H9 (cell line): ENCODE data around the gene GRID2. TPM values are rescaled to one million over a fixed set of nuclear protein-coding genes. Genes with fewer than 3 reads are reported as not detected.

ENCODE experiments used
- DNase-seq: peaks from one replicate; pipeline ENCODE4 v3.0.0-alpha.2; 2017
- H2AFZ ChIP-seq: one replicate; pipeline ENCODE4 v1.6.1; 2013; ENCODE audit warnings: mild to moderate bottlenecking, low read length, control low read depth, moderate library complexity
- H2AK5ac ChIP-seq: 2 replicates; pipeline ENCODE4 v1.6.1; 2013; ENCODE audit warnings: low read length, control low read depth, mixed read lengths; ENCODE audit not compliant: insufficient read length
- H2BK120ac ChIP-seq: one replicate; pipeline ENCODE4 v1.6.1; 2013; ENCODE audit warnings: low read depth, mild to moderate bottlenecking, low read length, control low read depth, inconsistent platforms; ENCODE audit not compliant: poor library complexity, severe bottlenecking
- H2BK12ac ChIP-seq: 2 replicates; pipeline ENCODE4 v1.6.1; 2013; ENCODE audit warnings: low read length, control low read depth, mixed read lengths, low read depth; ENCODE audit not compliant: insufficient read length
- H2BK15ac ChIP-seq: 2 replicates; pipeline ENCODE4 v1.6.1; 2013; ENCODE audit warnings: low read depth, low read length, control low read depth
- H2BK20ac ChIP-seq: one replicate; pipeline ENCODE4 v1.6.1; 2013; ENCODE audit warnings: low read depth, mild to moderate bottlenecking, low read length, control low read depth, inconsistent platforms; ENCODE audit not compliant: poor library complexity, severe bottlenecking
- H2BK5ac ChIP-seq: 2 replicates; pipeline ENCODE4 v1.6.1; 2013; ENCODE audit warnings: low read length, control low read depth, mixed read lengths; ENCODE audit not compliant: insufficient read length
- H3K14ac ChIP-seq: 2 replicates; pipeline ENCODE4 v1.6.1; 2013; ENCODE audit warnings: low read length, control low read depth; ENCODE audit not compliant: insufficient read depth
- H3K18ac ChIP-seq: 2 replicates; pipeline ENCODE4 v1.6.1; 2013; ENCODE audit warnings: low read depth, mild to moderate bottlenecking, mixed read lengths, low read length, control low read depth; ENCODE audit not compliant: insufficient read length
- H3K23ac ChIP-seq: 2 replicates; pipeline ENCODE4 v1.6.1; 2013; ENCODE audit warnings: low read length, control low read depth, mixed read lengths, low read depth; ENCODE audit not compliant: insufficient read length
- H3K23me2 ChIP-seq: 2 replicates; pipeline ENCODE4 v1.6.1; 2013; ENCODE audit warnings: low read depth, mild to moderate bottlenecking, mixed read lengths, low read length, control low read depth; ENCODE audit not compliant: insufficient read length, poor library complexity, severe bottlenecking
- H3K27ac ChIP-seq: 2 replicates; pipeline ENCODE4 v1.5.1; 2013; ENCODE audit warnings: low read length, control low read depth, mixed read lengths, low read depth; ENCODE audit not compliant: insufficient read length
- H3K27me3 ChIP-seq: 2 replicates; pipeline ENCODE4 v1.6.1; 2013; ENCODE audit warnings: low read length, control low read depth, inconsistent platforms; ENCODE audit not compliant: insufficient read depth
- H3K4ac ChIP-seq: 2 replicates; pipeline ENCODE4 v1.6.1; 2013; ENCODE audit warnings: low read depth, mild to moderate bottlenecking, control low read depth, inconsistent platforms, low read length, moderate library complexity
- H3K4me1 ChIP-seq: 2 replicates; pipeline ENCODE4 v1.6.1; 2013; ENCODE audit warnings: low read length, control low read depth, inconsistent platforms; ENCODE audit not compliant: insufficient read depth
- H3K4me2 ChIP-seq: 2 replicates; pipeline ENCODE4 v1.6.1; 2013; ENCODE audit warnings: low read length, control low read depth, mixed read lengths; ENCODE audit not compliant: insufficient read length, insufficient read depth
- H3K56ac ChIP-seq: 2 replicates; pipeline ENCODE4 v1.6.1; 2013; ENCODE audit warnings: low read depth, mild to moderate bottlenecking, mixed read lengths, low read length, control low read depth; ENCODE audit not compliant: insufficient read length
- H3K79me1 ChIP-seq: 2 replicates; pipeline ENCODE4 v1.6.1; 2013; ENCODE audit warnings: low read depth, mild to moderate bottlenecking, moderate library complexity, low read length, control low read depth, inconsistent platforms; ENCODE audit not compliant: insufficient read depth, poor library complexity, severe bottlenecking
- H3K79me2 ChIP-seq: 2 replicates; pipeline ENCODE4 v1.6.1; 2013; ENCODE audit warnings: low read length, control low read depth, inconsistent platforms; ENCODE audit not compliant: insufficient read depth
- H3K9ac ChIP-seq: 2 replicates; pipeline ENCODE4 v1.6.1; 2013; ENCODE audit warnings: low read length, control low read depth, mixed read lengths; ENCODE audit not compliant: insufficient read length; ENCODE audit errors: extremely low read depth
- H3K9me3 ChIP-seq: one replicate; pipeline ENCODE4 v1.6.1; 2013; ENCODE audit warnings: low read depth, low read length, inconsistent platforms; ENCODE audit not compliant: control insufficient read depth
- H3T11ph ChIP-seq: one replicate; pipeline ENCODE4 v1.6.1; 2013; ENCODE audit warnings: mild to moderate bottlenecking, low read length, control low read depth, inconsistent platforms
- H4K20me1 ChIP-seq: one replicate; pipeline ENCODE4 v1.6.1; 2013; ENCODE audit not compliant: control insufficient read depth, insufficient read length, insufficient read depth
- H4K5ac ChIP-seq: 2 replicates; pipeline ENCODE4 v1.6.1; 2013; ENCODE audit warnings: low read depth, mild to moderate bottlenecking, mixed read lengths, low read length, control low read depth; ENCODE audit not compliant: insufficient read length
- H4K8ac ChIP-seq: replicated peaks from 2 replicates; pipeline ENCODE4 v1.6.1; 2013; ENCODE audit warnings: low read length, control low read depth, mixed read lengths, low read depth; ENCODE audit not compliant: insufficient read length
- H4K91ac ChIP-seq: 2 replicates; pipeline ENCODE4 v1.6.1; 2013; ENCODE audit warnings: low read depth, mild to moderate bottlenecking, moderate library complexity, mixed read lengths, low read length, control low read depth; ENCODE audit not compliant: insufficient read length
- H3K27ac Mint-ChIP-seq, 3 experiments: 2 replicates in 2 of 3; 3 replicates in 1 of 3; pipeline ENCODE4 v1.8.0; 2020 to 2021; ENCODE audit warnings: mixed read lengths in 3 of 3, mild to moderate bottlenecking in 1 of 3, moderate library complexity in 1 of 3
- H3K27me3 Mint-ChIP-seq: 2 replicates; pipeline ENCODE4 v1.8.0; 2021; ENCODE audit warnings: low read depth, mild to moderate bottlenecking, moderate library complexity, mixed read lengths
- H3K36me3 Mint-ChIP-seq, 3 experiments: 2 replicates in 2 of 3; 3 replicates in 1 of 3; pipeline ENCODE4 v1.8.0; 2020 to 2021; ENCODE audit warnings: low read depth in 3 of 3, mixed read lengths in 3 of 3; ENCODE audit not compliant: insufficient read depth in 1 of 3
- H3K4me1 Mint-ChIP-seq, 2 experiments: 2 replicates each; pipeline ENCODE4 v1.8.0; 2020; ENCODE audit warnings: mixed read lengths in 2 of 2
- H3K4me3 Mint-ChIP-seq, 2 experiments: 2 replicates in 1 of 2; 3 replicates in 1 of 2; pipeline ENCODE4 v1.8.0; 2020 to 2021; ENCODE audit warnings: mild to moderate bottlenecking in 2 of 2, mixed read lengths in 2 of 2, moderate library complexity in 1 of 2
- H3K9me3 Mint-ChIP-seq, 2 experiments: 2 replicates in 1 of 2; 3 replicates in 1 of 2; pipeline ENCODE4 v1.8.0; 2020; ENCODE audit warnings: mild to moderate bottlenecking in 2 of 2, mixed read lengths in 2 of 2, moderate library complexity in 1 of 2
- WGBS: extraction: QIAGEN DNeasy Blood & Tissue Kit; methylation state at CpG from one replicate; pipeline ENCODE4 v1.1.7; 2013; ENCODE audit warnings: missing lambda C conversion rate, low lambda C conversion rate, mixed read lengths; ENCODE audit not compliant: insufficient read length; ENCODE audit errors: extremely low coverage; 5-methylcytosine and 5-hydroxymethylcytosine counted together
- total RNA-seq: library from RNA; stranded (reverse); gene quantifications from 2 replicates; pipeline ENCODE4 v1.2.1, GENCODE V29; 2021
- TF ChIP-seq, protein P1 (sequence below): fragments of 200-600 bp; sonication (generic); conservative IDR thresholded peaks from 3 replicates; pipeline ENCODE4 v1.8.0; 2021; ENCODE audit warnings: antibody characterized with exemption, mild to moderate bottlenecking

The GRID2 gene
- total RNA-seq, 1 experiment from 2014 or later: 21.8 TPM

DNA sequence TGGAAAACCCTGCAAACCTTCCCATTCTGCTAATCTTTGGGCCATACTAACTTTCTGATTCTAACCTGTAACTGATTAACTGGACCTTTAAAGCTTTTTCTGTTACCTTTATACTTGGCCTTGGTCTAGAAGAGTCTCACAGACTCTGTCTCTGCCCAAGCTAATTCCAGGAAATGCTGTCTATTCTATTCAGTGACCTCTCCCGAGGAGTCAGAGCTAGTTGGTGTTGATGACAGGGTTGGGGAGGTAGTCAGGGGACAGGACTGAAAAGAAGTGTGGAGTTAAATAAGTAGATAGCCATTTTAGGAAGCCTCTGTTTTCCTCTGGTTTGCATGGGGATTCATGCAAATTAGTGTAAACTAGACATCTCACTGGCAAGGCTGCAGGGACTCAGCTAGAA lies 429.5 kb downstream of the GRID2 start:
- Mint-ChIP-seq H3K36me3 (peaks cover 0 to 1% (median 0%) of the 10 kb centered on the region in 3 experiments; a peak in 1 of 7 replicates), H3K4me3 (no peak overlapping the region), H3K4me1 (peaks cover 4% of the 10 kb centered on the region in 2 experiments; a peak in 1 of 4 replicates), H3K27me3 (no peaks in the 10 kb centered on the region), H3K27ac (peak overlapping the region in 2 of 3 experiments; percentile 27 to 58; a peak in 4 of 7 replicates), H3K9me3 (no peaks in the 10 kb centered on the region)
- no peak overlapping the region for H3K4me2 ChIP-seq
- no peak overlapping the region for H3K4ac ChIP-seq
- H2AFZ ChIP-seq: no peak overlapping the region
- H2BK12ac ChIP-seq: no peak overlapping the region
- H3K9ac ChIP-seq: no peak overlapping the region
- no peak overlapping the region for H4K5ac ChIP-seq
- H3K18ac ChIP-seq: no peak overlapping the region
- no peak overlapping the region for H2BK5ac ChIP-seq
- no peak overlapping the region for H4K91ac ChIP-seq
- no peak for DNase-seq
- TF ChIP-seq, protein P1, sequence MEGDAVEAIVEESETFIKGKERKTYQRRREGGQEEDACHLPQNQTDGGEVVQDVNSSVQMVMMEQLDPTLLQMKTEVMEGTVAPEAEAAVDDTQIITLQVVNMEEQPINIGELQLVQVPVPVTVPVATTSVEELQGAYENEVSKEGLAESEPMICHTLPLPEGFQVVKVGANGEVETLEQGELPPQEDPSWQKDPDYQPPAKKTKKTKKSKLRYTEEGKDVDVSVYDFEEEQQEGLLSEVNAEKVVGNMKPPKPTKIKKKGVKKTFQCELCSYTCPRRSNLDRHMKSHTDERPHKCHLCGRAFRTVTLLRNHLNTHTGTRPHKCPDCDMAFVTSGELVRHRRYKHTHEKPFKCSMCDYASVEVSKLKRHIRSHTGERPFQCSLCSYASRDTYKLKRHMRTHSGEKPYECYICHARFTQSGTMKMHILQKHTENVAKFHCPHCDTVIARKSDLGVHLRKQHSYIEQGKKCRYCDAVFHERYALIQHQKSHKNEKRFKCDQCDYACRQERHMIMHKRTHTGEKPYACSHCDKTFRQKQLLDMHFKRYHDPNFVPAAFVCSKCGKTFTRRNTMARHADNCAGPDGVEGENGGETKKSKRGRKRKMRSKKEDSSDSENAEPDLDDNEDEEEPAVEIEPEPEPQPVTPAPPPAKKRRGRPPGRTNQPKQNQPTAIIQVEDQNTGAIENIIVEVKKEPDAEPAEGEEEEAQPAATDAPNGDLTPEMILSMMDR: no peak
- H3K56ac ChIP-seq: no peak overlapping the region
- no peak overlapping the region for H2BK20ac ChIP-seq
- no peak overlapping the region for H3T11ph ChIP-seq
- H2BK120ac ChIP-seq: no peak overlapping the region
- no peaks in the 10 kb centered on the region for H3K79me1 ChIP-seq
- H3K4me1 ChIP-seq: no peaks in the 10 kb centered on the region
- H3K9me3 ChIP-seq: no peaks in the 10 kb centered on the region
- no peak overlapping the region for H2BK15ac ChIP-seq
- no peaks in the 10 kb centered on the region for H3K79me2 ChIP-seq
- H3K23ac ChIP-seq: no peak overlapping the region
- no peaks in the 10 kb centered on the region for H4K20me1 ChIP-seq
- H3K23me2 ChIP-seq: no peaks in the 10 kb centered on the region
- no peaks in the 10 kb centered on the region for H3K27me3 ChIP-seq
- WGBS: no CpG with 5 or more reads among the region's 1 CpG
- H4K8ac ChIP-seq: no peak overlapping the region
- H2AK5ac ChIP-seq: no peak overlapping the region
- H3K14ac ChIP-seq: no peak overlapping the region
- no peak overlapping the region for H3K27ac ChIP-seq
